IMR-90 (cell line): ENCODE data around the gene PDE4B. TPM values are rescaled to one million over a fixed set of nuclear protein-coding genes. Genes with fewer than 3 reads are reported as not detected.
"Not testable (repeated sequence)": the region's sequence is repeated elsewhere in the genome, so short reads cannot be mapped to it uniquely, and the experiment has no call there.

Experiments used
- ATAC-seq: fragments of 200-7000 bp; cut with Tn5 transposase; 2 replicates; pipeline ENCODE4 v1.9.1; 2020; ENCODE audit warnings: low read depth, mild to moderate bottlenecking, moderate library complexity
- BruUV-seq: library from RNA; stranded (reverse); fragments of 400-500 nt; replicated peaks from 2 replicates; lab custom pipeline; 2021; lab: Mats Ljungman, UMichigan
- CTCF ChIA-PET: fragments of 300-600 bp; formaldehyde crosslinking; extraction: SDS; loops from one replicate; lab custom pipeline; 2021; ENCODE audit warnings: antibody characterized with exemption; lab: Yijun Ruan, JAX
- POLR2A ChIA-PET: fragments of 300-600 bp; sonication (Branson Sonifier 250); formaldehyde crosslinking; loops from one replicate; lab custom pipeline; 2022; ENCODE audit warnings: antibody characterized with exemption; ENCODE audit not compliant: unreplicated experiment; lab: Charles Lee
- DNase-seq: peaks from one replicate; pipeline ENCODE4 v3.0.0; 2013
- H2AFZ ChIP-seq: replicated peaks from 2 replicates; pipeline ENCODE3; 2013; ENCODE audit warnings: low read length, mild to moderate bottlenecking; ENCODE audit not compliant: poor library complexity
- H2AK5ac ChIP-seq: 2 replicates; pipeline ENCODE4 v1.6.1; 2013; ENCODE audit warnings: low read depth, low read length, inconsistent platforms
- H2AK9ac ChIP-seq: replicated peaks from 2 replicates; pipeline ENCODE3; 2013; ENCODE audit warnings: mild to moderate bottlenecking, low read depth, low read length, moderate library complexity; ENCODE audit not compliant: poor library complexity
- H2BK120ac ChIP-seq: 2 replicates; pipeline ENCODE4 v1.6.1; 2013; ENCODE audit warnings: low read depth, low read length, inconsistent platforms
- H2BK15ac ChIP-seq: 3 replicates; pipeline ENCODE4 v1.6.1; 2013; ENCODE audit warnings: low read depth, low read length, inconsistent platforms
- H2BK20ac ChIP-seq: 2 replicates; pipeline ENCODE4 v1.6.1; 2013; ENCODE audit warnings: low read depth, mild to moderate bottlenecking, inconsistent platforms, low read length, moderate library complexity
- H2BK5ac ChIP-seq: 2 replicates; pipeline ENCODE4 v1.6.1; 2013; ENCODE audit warnings: mild to moderate bottlenecking, low read depth, low read length, inconsistent platforms; ENCODE audit not compliant: poor library complexity, severe bottlenecking
- H3K14ac ChIP-seq: replicated peaks from 2 replicates; pipeline ENCODE4 v1.6.1; 2013; ENCODE audit warnings: low read depth, low read length, inconsistent platforms
- H3K18ac ChIP-seq: 2 replicates; pipeline ENCODE4 v1.6.1; 2013; ENCODE audit warnings: low read depth, low read length, control low read depth
- H3K23ac ChIP-seq: 2 replicates; pipeline ENCODE4 v1.6.1; 2013; ENCODE audit warnings: low read depth, low read length, inconsistent platforms
- H3K27ac ChIP-seq: 2 replicates; pipeline ENCODE4 v1.5.1; 2013; ENCODE audit warnings: mild to moderate bottlenecking, control low read depth, low read length; ENCODE audit not compliant: insufficient read depth
- H3K27me3 ChIP-seq: 2 replicates; pipeline ENCODE4 v1.6.1; 2013; ENCODE audit warnings: low read length; ENCODE audit not compliant: control insufficient read depth, insufficient read depth
- H3K36me3 ChIP-seq: 2 replicates; pipeline ENCODE4 v1.6.1; 2013; ENCODE audit warnings: low read length, mixed read lengths; ENCODE audit not compliant: control insufficient read depth, insufficient read depth
- H3K4ac ChIP-seq: 2 replicates; pipeline ENCODE4 v1.6.1; 2013; ENCODE audit warnings: low read depth, low read length, inconsistent platforms
- H3K4me1 ChIP-seq: 2 replicates; pipeline ENCODE4 v1.6.1; 2013; ENCODE audit warnings: low read length, mixed read lengths; ENCODE audit not compliant: control insufficient read depth, insufficient read depth
- H3K4me2 ChIP-seq: 2 replicates; pipeline ENCODE4 v1.6.1; 2013; ENCODE audit warnings: low read depth, mild to moderate bottlenecking, control low read depth, low read length, moderate library complexity
- H3K4me3 ChIP-seq: 2 replicates; pipeline ENCODE4 v1.5.1; 2013; ENCODE audit warnings: low read depth, mild to moderate bottlenecking, control low read depth, low read length, moderate library complexity; ENCODE audit not compliant: insufficient read depth
- H3K56ac ChIP-seq: 2 replicates; pipeline ENCODE4 v1.6.1; 2013; ENCODE audit warnings: low read length, inconsistent platforms; ENCODE audit not compliant: insufficient read depth; ENCODE audit errors: extremely low read depth
- H3K79me1 ChIP-seq, 2 experiments: 2 replicates each; pipeline ENCODE4 v1.6.1; 2013; ENCODE audit warnings: low read length in 2 of 2, inconsistent platforms in 1 of 2, low read depth in 1 of 2
- H3K9ac ChIP-seq: 2 replicates; pipeline ENCODE4 v1.6.1; 2013; ENCODE audit warnings: low read depth, low read length, control low read depth
- H3K9me1 ChIP-seq: 2 replicates; pipeline ENCODE4 v1.6.1; 2013; ENCODE audit warnings: low read length, inconsistent platforms; ENCODE audit not compliant: insufficient read depth
- H3K9me3 ChIP-seq: 2 replicates; pipeline ENCODE4 v1.6.1; 2013; ENCODE audit warnings: low read length; ENCODE audit not compliant: control insufficient read depth, insufficient read depth
- H4K20me1 ChIP-seq: 2 replicates; pipeline ENCODE4 v1.6.1; 2013; ENCODE audit warnings: low read length, inconsistent platforms; ENCODE audit not compliant: insufficient read depth
- H4K5ac ChIP-seq: 2 replicates; pipeline ENCODE4 v1.6.1; 2013; ENCODE audit warnings: mild to moderate bottlenecking, low read depth, low read length, control low read depth
- H4K8ac ChIP-seq, 2 experiments: 2 replicates each; pipeline ENCODE4 v1.6.1; 2013; ENCODE audit warnings: low read depth in 2 of 2, low read length in 2 of 2, control low read depth in 1 of 2, inconsistent platforms in 1 of 2
- H4K91ac ChIP-seq: 2 replicates; pipeline ENCODE4 v1.6.1; 2013; ENCODE audit warnings: low read depth, low read length, inconsistent platforms; ENCODE audit not compliant: insufficient read depth
- CEBPB ChIP-seq: IDR thresholded peaks from 2 replicates; pipeline ENCODE4 v1.6.1; 2012; ENCODE audit warnings: low read depth, low read length, improper control_type of control experiment
- MAZ ChIP-seq: IDR thresholded peaks from 2 replicates; pipeline ENCODE4 v1.6.1; 2012; ENCODE audit warnings: low read depth, mild to moderate bottlenecking, low read length, improper control_type of control experiment, moderate library complexity, borderline replicate concordance
- MXI1 ChIP-seq: IDR thresholded peaks from 2 replicates; pipeline ENCODE4 v1.6.1; 2012; ENCODE audit warnings: low read depth, mild to moderate bottlenecking, low read length, moderate library complexity, borderline replicate concordance
- RCOR1 ChIP-seq: IDR thresholded peaks from 2 replicates; pipeline ENCODE4 v1.6.1; 2012; ENCODE audit warnings: mild to moderate bottlenecking, low read length, improper control_type of control experiment; ENCODE audit not compliant: insufficient replicate concordance
- SMC3 ChIP-seq: fragments of 150-350 bp; IDR thresholded peaks from 2 replicates; pipeline ENCODE4 v1.6.1; 2016; ENCODE audit warnings: low read depth, mild to moderate bottlenecking, antibody characterized with exemption, low read length, moderate library complexity
- WGBS, 2 experiments: methylation state at CpG; one replicate each; pipeline versions ENCODE4 v1.1.5 to v1.1.7; 2013; ENCODE audit warnings: missing lambda C conversion rate in 2 of 2; ENCODE audit not compliant: insufficient read length in 1 of 2; ENCODE audit errors: extremely low coverage in 2 of 2; 5-methylcytosine and 5-hydroxymethylcytosine counted together
- dilution Hi-C: fragments of 300-500 bp; cut with HindIII; formaldehyde crosslinking; loops from one replicate; pipeline ENCODE4 v1.14.3; 2018; ENCODE audit warnings: low sequenced_read_pairs; ENCODE audit not compliant: unreplicated experiment
- in situ Hi-C: fragments of 300-500 bp; cut with MboI; formaldehyde crosslinking; loops from 3 replicates; pipeline ENCODE4 v1.14.3; 2019; ENCODE audit warnings: low sequenced_read_pairs, inconsistent platforms, mixed read lengths
- intact Hi-C: fragments of 100-400 bp; cut with micrococcal nuclease; formaldehyde crosslinking; loops from 2 replicates; pipeline ENCODE4 v1.10.0; 2022
- polyA plus RNA-seq, 3 experiments: library from polyadenylated mRNA; depleted of rRNA; stranded (reverse); fragments of >200 nt; gene quantifications; 2 replicates each; pipeline ENCODE4 v1.2.3, GENCODE V29; 2012; ENCODE audit warnings: low replicate concordance in 1 of 3
- total RNA-seq: library from RNA; depleted of rRNA; stranded (reverse); fragments of >200 nt; gene quantifications from 2 replicates; pipeline ENCODE4 v1.2.3, GENCODE V29; 2012
- TF ChIP-seq, protein P1 (sequence below): fragments of 150-350 bp; IDR thresholded peaks from 2 replicates; pipeline ENCODE4 v1.6.1; 2017; ENCODE audit warnings: mild to moderate bottlenecking, antibody characterized with exemption, low read length, low read depth

Gene PDE4B
- total and polyA plus RNA-seq, 2 of the 4 experiments (the other 2 are of a cell fraction), result 5.8 to 21.3 TPM

- no peak overlapping the region for H2BK20ac ChIP-seq
- TF ChIP-seq RCOR1 (no peak), SMC3 (no peak), CEBPB (no peak), MXI1 (no peak), MAZ (no peak)
- TF ChIP-seq, protein P1, sequence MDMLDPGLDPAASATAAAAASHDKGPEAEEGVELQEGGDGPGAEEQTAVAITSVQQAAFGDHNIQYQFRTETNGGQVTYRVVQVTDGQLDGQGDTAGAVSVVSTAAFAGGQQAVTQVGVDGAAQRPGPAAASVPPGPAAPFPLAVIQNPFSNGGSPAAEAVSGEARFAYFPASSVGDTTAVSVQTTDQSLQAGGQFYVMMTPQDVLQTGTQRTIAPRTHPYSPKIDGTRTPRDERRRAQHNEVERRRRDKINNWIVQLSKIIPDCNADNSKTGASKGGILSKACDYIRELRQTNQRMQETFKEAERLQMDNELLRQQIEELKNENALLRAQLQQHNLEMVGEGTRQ, result no peak
- peaks cover 6% of the 10 kb centered on the region; the same call in 1 of the 2 replicates for H3K9me1 ChIP-seq
- no peak overlapping the region for H3K27ac ChIP-seq
- H2AK9ac ChIP-seq, result no peak overlapping the region
- H3K27me3 ChIP-seq, result no peaks in the 10 kb centered on the region
- no CpG with 5 or more reads among the region's 1 CpG for WGBS, 2 experiments
- no peak overlapping the region for H2BK15ac ChIP-seq
- H3K14ac ChIP-seq, result no peak overlapping the region
- H3K79me1 ChIP-seq, result no peaks in the 10 kb centered on the region
- no peak overlapping the region for H2AK5ac ChIP-seq
- no peak overlapping the region for H3K56ac ChIP-seq
- no peaks in the 10 kb centered on the region for H4K20me1 ChIP-seq
- H4K5ac ChIP-seq, result no peak overlapping the region
- no peak overlapping the region for H3K23ac ChIP-seq
- in situ Hi-C loops (no loop called here), dilution Hi-C loops (no loop called here), intact Hi-C loops (no loop called here)
- H3K36me3 ChIP-seq, result no peaks in the 10 kb centered on the region
- no peak overlapping the region for H3K4me2 ChIP-seq
- H2BK5ac ChIP-seq, result no peak overlapping the region
- ChIA-PET POLR2A (no interaction called here), CTCF (no interaction called here)
- no peak overlapping the region for H3K4ac ChIP-seq
- peaks cover 13% of the 10 kb centered on the region for H3K4me1 ChIP-seq
- peaks cover 10% of the 10 kb centered on the region for H3K9me3 ChIP-seq
- no peak for ATAC-seq
- no peak overlapping the region for H3K18ac ChIP-seq
- no peak for DNase-seq
- H4K91ac ChIP-seq, result no peak overlapping the region
- H2BK120ac ChIP-seq, result no peak overlapping the region
- BruUV-seq, result no TSS peak
- no peak overlapping the region for H4K8ac ChIP-seq
- H2AFZ ChIP-seq, result no peak overlapping the region
- no peak overlapping the region for H3K4me3 ChIP-seq
- no peak overlapping the region for H3K9ac ChIP-seq
Measured at GRCh38 chr1:66418021-66418420, 625.3 kb downstream of the PDE4B start.

DNA sequence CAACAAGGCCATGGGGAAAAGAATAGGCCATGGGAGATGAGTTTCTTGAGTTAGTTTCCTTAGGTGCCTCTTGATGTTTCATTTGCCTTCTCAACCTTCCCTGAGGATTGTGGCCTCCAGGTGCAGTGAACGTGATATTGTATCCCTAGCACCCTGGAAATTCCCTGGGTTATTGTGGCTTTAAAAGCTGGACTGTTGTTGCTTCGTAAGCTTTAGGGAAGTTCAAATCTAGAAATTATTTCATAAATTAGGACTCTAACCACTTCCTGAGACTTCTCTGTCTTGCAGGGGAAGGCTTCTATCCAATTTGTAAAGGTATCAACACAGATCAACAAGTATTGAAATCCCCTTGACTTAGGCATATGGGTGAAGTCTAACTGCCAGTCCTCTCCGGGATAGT is 627.5 kb downstream of the PDE4B start:
- DNase-seq, H3K23ac ChIP-seq, H4K20me1 ChIP-seq, H3K4ac ChIP-seq, H2BK20ac ChIP-seq, H4K5ac ChIP-seq, H3K14ac ChIP-seq, H3K4me2 ChIP-seq, H3K4me3 ChIP-seq, H3K36me3 ChIP-seq, H2BK5ac ChIP-seq, H3K18ac ChIP-seq, CTCF ChIA-PET, H3K27ac ChIP-seq, H4K91ac ChIP-seq, H3K79me1 ChIP-seq, H3K27me3 ChIP-seq, ATAC-seq, in situ Hi-C loops, H3K9me1 ChIP-seq, H2BK15ac ChIP-seq, intact Hi-C loops, POLR2A ChIA-PET, dilution Hi-C loops, H3K56ac ChIP-seq, H2BK120ac ChIP-seq, H2AK5ac ChIP-seq, H2AK9ac ChIP-seq, H4K8ac ChIP-seq, H3K4me1 ChIP-seq, H2AFZ ChIP-seq, H3K9ac ChIP-seq, BruUV-seq: not testable (repeated sequence)
- no CpG with 5 or more reads among the region's 3 CpGs for WGBS, 2 experiments
- peaks cover 10% of the 10 kb centered on the region for H3K9me3 ChIP-seq
